CD4-positive, alpha-beta T cell treated with Interleukin-4 for 4 hours (primary cell): Measurements from ENCODE around the gene ARHGAP22.

Source experiments
- DNase-seq: peaks from one replicate; pipeline ENCODE4 v3.0.0-alpha.2; 2020

ARHGAP22 gene

DNA sequence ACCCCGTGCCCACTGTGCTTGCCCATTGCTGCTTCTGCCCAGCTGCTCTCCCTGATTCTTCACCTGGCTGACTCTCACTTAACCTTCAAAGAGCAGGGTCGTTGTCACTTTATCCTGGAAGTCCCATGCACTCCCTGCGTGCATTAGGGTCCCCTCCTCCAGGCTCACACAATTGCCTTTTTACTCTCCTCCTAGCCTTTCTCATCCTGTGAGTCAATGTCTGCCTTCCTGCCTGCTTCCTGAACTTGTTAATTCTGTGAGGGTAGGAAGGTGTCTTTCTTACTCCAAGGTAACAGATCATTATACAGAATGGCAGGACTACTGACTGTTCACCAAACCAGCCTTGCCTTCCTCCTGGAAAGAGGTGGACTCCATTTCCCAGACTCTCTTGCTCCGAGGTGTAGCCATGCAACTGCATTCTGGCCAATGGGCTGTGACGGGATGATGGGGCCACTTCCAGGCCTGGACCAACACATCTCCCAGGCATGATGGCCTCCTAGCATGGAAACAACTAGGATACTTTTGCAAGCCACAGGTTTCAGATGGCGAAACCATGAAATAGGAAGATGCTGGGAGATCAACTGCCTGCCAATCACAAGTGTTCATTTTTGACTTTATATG is 54.7 kb downstream of the ARHGAP22 start:
- DNase-seq: no peak

DNA sequence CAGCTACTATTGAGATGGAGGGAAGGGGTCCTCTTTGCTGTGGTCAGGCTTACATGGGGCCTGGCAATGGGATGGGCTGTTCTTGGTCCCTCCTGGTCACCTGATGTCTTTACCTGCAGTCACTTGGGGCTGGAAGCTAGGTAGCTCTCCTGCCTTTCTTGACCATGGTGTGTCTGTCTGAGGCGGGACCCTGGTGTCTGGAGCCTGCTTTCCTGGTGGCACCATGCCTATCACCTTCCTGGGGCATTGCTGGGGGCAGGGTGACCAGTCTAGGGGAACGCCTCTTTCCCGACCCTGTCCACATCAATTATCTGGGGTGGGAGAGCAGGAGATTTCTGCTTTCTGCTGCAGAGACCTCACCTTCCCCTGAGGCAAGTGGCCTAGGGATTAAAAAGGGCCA is 55.6 kb downstream of the ARHGAP22 start:
- no peak for DNase-seq

DNA sequence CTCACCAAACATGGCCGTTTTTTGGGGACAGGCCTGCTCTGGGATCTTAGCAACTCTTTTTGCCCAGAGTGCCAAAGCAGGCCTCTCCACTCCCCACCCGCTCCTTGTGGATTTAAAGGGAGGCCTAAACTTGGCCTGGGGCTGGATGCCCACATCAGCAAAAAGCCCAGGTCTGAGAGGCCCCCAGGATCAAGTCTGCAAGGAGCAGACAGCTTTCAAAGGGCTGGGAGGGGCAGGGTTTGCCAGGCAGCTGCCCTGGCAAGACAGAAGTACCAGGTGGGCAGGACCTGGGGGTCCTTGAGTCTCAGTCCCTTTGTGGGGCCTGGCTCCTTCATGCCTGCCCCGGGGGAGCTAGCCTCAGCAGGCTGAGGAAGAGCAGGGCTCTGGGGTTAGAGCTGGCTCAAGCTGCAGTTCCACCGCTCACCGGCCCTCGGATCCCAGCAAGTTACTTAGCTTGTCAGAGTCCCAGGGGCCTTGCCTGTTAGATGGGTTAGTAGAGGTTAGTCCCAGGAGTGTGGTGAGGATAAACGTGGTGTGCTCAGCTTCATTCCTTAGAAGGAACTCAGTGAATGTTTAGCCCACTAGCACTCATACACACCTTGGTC is 56.2 kb downstream of the ARHGAP22 start:
- DNase-seq: no peak

DNA sequence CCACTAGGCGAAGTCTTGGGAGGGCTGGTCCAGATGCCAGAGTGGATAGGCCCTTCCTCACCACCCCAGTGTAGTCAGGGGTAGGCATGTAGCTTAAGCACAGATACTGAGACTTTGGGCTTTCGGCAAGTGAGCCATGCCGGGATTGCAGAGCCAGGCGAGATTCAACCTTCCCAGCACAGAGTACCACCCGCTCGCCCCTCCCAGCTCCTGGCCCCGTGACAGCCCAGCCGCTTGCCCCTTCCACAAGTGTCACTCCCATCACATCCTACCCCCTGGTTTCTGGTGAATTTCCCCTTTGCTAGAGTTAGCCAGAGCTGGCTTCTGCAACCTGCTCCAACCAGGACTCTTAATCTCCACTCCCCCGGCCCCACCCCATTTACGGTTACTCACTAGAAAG is 56.9 kb downstream of the ARHGAP22 start:
- no peak for DNase-seq

DNA sequence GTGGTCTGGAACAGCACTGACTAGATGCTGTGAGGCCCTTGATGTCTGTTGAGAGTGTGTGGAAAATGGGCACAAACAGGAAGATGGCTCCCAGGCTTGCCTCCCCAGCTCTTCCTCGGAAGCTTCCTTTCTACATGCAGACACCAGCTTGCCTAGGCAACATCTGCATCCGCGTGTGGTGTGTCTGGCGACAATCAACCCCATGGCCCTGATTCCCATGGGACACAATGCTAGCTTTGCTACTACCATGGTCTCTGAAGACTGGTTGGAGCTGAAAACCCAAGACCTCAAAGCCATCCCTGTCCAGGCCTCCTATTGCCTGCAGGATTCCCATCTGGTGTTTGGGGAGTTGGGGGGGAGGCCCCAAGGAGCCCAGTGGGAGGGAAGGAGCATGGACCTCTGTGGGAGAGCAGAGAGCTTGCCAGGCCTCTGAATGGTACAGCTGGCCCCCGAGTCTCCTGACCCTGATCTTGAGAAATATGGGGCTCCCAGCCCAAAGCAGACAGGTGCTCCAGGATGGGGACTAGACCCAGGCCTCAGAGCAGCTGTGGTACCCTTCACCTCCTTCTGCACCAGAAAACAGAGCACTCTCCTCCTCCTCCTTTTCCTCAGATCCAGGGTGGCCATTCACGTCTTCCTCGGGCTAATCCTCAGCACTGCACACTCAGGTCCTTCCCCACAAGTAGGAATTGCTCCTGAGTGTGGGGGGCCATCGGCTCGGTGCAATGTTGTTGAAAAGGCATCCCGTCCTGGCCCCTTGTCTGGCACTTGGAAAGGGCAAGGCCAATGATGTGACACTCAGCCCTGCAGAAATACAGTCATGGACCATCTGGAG is 57.6 kb downstream of the ARHGAP22 start:
- no peak for DNase-seq

DNA sequence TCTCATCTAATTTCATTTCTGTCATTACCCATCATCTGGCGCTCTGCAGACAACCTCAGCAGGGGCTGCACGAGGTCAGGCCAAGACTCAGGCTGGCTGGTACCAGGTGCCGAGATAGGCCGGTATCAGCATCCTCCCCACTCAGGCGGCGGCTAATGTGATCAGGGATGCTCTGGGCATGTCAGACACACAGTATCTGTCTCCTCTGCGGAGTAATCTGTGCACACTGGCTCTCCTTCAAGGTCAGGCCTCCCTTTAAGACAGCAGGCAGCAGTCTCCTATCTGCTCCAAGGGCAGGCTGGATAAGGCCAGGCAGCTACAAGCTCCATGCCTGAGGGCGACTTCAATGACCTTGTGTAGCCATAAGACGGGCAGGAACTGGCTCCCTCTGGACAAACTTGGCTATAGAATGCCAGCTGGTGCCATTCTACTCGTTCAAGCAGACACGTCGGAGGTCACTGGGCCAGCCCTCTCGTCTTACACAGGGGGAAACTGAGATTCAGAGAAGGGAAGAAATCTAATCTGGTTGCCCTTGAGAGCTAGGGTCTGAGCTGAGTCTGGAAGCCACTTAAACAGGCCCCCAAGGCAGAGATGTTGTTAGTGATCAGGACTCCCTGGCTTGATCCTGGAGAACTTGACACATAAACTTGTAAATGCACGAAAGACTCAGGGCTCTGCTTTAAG is 59.3 kb downstream of the ARHGAP22 start:
- DNase-seq: no peak

DNA sequence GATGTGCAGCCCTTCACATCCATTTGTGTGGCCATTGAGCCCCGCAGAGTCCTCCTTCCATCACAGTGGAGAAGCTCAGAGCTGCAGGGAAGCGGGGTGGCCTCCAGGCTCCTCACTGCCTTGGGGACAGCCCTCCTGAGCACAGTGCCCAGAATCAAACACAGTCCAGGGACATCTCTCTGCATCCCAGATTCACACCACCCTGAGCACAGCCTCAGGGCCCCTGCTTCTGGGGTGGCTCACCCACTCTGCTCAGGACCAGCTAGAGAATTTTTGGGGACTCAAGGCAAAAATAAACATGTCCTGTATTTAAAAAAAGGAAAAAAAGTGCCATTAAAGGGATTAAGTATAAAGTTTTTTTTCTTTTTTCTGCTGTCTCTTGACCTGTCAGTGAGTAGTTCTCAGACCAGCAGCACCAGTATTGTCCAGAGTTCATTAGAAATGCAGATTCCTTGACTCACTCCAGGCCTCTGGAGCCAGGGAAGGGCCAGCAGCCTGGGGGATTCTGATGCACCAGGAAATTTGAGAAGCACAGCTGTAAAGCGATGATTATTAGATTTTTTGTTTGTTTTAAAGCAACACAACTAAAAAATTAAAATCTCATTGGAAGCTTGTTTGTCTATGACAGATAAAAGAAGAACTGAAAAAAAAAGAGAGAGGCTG is 61.6 kb downstream of the ARHGAP22 start:
- DNase-seq: no peak

DNA sequence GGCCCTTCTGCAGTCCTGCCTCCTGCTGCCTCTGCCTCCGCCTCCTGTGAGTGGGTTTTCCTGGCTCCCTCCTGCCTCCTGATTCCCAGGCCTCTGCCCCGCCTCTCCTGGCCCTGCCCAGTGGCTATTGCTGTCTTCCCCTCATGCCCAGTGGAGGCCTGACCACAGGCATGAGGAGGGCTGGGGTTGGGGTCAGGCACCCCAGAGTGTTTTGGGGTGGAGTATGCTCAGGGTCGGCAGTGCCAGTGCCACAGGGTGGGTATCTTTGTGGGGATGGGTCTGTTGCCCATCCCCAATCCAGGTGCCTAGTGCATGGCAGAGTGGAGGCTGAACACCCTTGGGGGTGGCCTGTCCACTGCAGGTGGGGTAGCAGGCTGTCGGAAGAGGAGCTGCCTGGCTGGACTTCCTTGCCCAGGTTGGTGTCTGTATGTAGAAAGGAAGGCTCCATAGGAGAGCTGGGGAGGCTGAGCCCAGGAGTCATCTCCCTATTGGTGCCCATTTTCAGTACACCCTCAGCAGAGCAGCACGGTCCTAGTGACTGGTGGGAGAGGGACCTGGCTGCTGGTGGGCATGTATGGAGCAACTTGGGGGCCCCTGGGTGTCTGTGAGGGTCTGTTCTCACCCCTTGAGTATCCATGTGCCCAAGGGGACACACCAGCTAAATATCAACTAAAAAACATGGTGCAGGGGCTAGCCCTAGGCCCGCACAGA is 62.2 kb downstream of the ARHGAP22 start:
- no peak for DNase-seq

DNA sequence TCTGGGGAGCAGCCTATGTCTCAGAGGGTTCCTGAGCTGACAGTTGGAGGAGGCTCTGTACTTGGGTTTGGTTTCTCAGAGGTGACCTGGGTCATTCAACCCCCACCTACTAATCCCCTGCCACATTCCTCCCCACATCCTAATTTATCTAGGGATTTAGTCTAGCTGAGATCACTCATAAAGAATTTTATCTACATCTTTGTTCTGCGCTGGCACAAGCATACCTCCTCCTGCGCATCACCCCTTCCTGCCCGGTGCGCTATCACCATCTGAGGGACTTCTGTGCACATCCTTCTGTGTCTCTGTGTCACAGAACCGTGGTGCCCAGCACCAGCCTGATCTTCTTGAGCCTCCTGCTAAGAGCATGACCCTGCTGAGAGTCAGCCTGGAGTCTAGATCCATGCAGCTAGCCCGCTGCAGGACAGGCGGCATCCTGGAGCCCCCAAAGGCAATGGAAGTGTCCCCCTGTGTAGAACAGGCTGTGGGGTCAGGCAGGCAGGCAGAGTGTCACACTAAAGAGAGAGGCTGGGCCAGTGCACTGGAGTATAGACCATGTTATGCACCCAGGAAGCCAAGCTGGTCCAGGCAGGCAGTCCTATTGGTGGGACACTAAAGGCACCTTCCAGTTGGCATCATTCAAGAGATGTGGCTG is 63.6 kb downstream of the ARHGAP22 start:
- DNase-seq: no peak

DNA sequence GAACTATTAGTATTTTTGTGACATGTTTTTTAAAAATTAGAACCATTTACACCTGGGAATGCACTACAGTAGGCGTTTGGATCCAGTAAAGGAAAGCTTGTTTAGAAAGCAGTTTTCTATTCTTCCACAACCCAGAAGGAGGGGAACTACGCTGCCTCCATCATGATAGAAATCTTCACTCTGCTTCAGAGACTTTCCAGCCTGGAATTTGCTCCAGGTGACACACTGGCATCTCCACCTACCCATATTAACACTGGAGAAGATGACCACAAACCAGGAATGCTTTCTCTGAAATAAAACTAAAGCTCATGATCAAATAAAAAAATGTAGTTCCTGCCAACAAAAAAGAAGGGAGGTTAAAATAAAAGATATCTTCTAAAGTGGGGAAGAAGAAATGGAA is 66.3 kb downstream of the ARHGAP22 start:
- DNase-seq: no peak

DNA sequence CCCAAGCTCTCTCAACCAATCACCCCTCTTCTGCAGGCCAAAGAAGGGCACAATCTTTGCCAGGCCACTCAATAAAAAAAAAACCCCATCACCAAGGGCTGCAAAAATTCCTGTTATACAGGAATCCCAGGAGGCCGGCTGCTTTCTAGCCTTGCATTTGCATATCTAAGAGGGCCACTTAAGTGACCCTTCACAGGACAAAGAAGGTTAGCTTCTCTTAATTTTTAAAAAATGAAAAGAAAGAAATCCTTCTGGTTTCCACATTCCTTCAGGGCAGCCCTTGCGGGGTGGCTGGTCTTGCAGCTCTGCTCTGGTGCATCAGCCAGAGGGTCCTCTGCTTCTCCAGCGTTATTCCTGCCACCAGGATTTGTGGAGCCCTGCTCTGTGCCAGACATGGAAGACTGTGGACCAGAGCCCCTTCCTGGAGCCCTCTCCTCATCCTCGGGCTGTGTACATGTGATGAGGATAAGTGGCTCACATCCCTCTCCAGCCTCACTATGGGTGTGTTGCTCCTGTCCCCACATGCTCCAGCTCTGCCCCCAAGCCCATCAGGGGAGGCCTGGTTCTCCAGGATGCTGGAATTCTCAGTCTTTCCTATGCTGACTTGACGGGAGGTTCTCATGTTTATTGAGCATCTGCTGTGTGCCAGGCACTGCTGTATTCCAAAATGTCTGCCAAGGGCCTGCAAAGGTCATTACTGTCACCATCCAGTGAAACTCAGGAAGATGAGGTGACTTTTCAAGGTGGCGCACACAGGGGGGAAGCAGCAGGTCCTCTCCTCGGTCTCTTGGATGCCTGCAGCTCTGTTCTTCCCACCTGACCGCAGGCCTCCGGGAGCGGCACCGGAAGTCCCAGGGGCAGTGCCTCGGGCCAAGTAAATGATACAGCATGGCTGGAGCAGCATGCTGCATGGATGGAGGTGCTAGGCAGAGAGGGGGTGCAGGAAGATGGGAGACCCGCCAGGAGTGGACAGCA is 67.7 kb downstream of the ARHGAP22 start:
- no peak for DNase-seq

DNA sequence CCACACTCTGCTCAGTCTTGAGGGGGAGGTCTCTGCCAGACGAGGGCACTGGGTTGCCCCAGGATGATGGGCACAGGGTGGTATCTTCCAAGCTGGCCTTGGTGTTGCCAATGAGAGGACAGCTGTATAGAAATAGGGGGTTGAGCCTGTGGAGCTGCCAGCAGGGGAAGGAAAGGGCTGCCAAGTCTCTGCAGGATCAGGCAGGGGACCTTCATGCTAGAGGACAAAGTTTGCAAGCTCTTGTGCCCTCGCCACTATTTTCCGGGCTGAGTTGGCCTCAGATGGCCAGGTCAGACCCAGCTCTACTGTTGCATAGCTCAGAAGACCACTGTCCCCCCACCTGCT is 68.7 kb downstream of the ARHGAP22 start:
- DNase-seq: no peak

DNA sequence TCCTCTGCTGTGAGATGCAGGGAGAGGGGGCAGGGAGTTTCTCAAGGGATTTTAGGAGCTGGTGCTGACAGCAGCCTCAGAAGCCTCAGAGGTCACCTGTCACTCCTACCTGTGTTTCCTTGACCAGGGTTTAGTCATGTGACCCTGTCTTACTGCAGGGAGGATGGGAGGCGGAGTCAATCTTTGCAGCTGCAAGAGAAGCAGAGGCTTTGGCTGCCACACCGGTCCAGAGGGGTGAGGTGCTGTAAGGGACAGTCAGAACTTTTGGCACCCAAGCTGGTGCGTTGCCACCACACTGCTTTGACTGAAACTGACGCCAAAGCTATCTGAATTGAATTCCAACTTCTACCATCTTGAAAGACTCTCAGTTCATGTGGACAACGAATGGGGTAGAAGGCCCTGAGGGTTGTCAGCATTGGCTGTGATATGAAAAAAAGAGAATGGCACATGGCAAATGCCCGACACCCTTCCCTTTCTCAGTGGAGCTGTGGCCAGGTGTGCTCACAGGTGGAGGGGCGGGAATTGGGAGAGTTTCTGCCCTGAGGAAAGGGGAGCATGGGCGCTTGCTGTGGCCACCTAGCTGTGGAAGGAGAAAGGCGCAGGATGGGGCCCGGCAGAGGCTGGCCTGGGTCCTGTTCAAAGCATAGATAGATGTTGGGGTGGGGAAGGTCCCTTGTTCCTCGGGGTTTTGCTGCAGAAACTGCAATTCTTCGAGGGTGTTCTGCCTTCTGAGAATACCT is 69.3 kb downstream of the ARHGAP22 start:
- no peak for DNase-seq

DNA sequence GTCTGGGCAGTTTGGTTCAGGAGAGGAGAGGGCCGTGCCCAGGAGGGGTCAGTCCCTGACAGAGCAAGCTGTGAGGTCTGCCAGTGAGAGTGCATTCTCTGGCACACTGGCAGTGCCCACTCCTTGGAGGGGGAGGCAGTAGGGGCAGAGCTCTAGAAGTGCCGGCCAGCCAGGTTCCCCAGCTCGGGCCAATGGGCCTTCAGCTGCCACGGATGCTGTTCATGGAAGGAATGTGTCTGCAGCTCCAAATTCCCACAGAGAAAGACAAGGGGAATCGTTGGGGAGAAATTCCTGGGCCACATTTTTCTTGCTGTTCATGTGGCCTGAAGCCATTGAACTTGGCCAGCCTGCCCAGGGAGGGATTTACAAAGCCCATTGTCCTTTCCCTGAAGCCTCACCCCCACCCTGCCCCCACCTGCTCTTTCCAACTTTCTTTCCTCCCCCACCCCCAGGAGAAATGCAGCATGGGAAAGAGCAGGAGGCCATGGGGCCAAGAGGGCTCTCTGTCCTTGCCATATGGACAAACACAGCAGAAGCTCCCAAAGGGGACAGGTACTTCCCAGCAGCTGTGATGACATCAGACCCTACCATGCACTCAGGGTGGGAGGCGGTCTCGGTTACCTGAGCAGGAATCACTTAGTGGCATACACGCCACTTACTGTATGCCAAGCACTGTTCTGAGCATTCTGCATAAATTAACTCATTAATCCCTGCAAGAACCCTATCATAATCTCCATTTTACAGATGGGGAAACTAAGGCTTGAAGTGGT is 70.7 kb downstream of the ARHGAP22 start:
- no peak for DNase-seq

DNA sequence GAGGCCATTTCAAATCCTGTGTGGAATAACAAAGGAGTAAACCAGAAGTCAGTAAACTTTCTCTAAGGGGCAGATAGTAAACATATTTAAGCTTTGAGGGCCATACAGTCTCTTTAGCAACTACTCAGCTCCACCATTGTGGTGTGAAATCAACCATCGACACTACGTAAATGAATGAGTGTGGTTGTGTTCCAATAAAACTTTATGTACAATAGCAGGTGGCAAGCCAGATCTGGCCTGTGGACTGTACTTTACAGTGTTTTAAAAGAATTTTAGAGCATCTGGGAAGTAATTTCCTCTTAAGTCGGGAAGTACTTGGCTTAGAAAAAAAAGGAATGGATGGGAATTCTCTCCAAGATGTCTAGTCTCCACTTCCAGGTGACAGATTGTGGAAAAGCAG is 71.3 kb downstream of the ARHGAP22 start:
- DNase-seq: no peak

DNA sequence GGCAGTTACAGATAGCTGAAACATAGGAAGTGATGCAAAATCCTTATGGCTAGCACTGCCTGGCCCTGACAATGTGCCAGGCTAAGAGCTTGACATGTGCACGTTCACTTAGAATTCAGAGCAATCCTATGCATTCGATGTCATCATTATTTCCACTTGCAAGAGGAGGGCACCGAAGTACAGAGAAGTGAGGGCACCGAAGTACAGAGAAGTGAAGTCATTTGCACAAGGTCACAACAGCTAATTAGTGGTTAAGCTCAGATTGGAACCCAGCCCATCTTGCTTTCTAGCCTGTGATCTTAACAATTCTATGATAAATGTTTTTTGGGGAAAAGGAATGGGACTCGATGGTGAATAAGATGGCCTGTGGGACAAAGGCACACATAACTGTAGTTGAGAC is 73.4 kb downstream of the ARHGAP22 start:
- no peak for DNase-seq

DNA sequence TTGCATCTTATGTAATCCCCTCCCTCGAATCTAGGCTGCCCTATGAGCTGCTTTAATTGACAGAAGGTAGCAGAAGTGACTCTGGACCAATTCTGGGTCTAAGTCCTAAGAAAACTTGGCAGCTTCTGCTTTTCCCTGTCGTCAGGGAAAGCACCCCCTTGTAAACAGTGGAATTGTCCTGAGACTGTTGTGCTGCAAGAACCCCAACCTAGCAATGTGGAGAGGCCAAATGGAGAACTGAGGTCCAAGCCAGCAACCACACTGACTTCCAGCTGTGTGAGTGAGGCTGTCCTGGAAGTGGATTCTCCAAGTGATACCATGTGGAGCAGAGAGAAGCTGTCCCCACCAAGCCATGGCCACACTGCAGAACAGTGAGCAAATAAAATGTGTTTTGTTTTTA is 75.5 kb downstream of the ARHGAP22 start:
- DNase-seq: no peak

DNA sequence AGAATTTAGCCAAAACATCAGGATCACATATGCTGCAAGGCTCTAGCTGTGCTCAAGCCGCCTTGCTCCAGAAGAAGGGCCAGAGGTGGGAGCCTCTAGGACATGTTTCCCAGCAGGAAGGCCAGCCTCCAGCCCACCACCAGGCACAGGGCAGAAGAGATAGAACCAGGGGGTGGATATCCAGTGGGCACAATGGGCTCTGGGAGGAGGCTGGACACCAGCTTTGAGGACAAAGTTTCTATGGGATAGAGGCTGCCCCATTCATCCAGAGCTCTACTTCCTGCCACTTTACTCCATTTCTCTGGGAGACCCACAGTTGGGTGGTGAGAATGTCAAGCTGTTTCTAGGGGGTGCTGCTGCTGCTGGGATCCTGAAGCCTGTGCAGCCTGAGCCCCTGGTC is 77.1 kb downstream of the ARHGAP22 start:
- DNase-seq: no peak

DNA sequence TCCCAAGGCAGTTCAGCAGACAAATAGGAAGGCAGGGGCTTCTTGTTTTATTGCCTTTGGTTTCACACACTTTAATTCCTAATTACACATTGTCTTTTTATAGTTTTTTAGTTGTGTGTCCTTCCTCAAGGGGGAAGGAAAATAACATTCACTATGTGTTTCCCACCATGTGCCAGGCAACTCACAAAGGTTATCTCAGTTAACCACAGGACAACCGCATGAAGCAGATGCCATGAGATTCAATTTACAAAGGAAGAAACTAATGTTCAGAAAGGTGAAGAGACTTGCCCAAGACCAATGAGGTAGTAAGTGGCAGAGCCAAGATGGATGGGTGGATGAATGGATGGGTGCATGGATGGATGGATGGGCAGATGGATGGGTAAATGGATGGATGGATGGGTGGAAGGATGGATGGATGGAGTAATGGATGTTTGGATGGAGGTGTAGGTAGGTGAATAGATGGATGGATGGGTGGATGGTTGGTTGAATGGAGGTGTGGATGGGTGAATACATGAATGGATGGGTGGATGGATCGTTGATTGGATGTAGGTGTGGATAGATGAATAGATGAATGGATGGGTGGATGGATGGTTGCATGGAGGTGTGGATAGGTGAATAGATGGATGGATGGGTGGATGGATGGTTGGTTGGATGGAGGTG is 77.9 kb downstream of the ARHGAP22 start:
- DNase-seq: no peak
